ENCODE data around the gene KIF1A.

DNA sequence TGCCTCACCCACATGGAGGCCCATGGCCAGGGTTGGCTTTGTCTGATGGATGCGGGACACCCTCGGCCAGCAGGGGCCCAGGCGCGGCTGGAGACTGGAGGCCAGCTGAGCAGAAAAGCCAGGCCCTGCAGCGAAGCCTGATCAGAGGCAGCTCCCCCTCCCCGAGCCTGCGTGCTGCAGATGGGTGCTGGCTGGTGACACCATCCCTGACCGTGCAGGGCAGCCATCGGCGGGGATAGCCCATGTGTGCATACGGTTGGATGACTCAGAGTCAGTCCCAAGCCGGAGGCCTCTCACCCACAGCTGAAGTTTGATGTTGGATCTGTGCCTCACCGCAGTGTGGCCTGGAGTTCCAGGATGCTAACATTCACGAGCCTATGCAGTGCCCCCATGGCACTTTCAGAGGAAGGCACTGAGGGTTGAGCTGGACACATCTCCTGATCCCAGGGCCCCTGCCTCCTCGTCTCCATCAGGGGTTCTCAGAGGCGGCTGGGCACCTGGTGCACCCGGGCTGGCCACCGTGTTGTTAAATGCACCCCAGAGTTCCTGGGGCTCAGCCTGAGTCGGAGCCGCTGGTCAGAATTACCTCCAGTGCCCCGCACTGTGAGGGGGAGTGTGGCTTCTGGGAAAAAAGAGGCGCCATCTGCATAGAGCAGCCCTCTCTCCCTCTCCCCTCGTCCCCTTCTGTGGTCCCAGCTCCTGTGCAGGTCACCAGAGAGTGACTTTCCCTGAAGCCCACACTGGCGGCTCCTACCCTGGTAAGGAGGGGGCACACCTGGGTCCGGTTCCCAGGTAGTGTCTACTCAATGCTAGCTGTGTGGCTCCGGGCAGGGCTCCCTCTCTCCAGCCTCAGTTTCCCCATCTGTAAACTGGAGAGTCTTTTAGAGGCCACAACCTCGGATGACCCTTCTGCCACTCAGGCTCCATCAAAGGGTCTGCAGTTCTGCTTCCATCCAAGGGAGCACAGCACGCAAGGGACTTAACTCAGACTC is 19.4 kb upstream of the KIF1A start:
- TF ChIP-seq, protein P1, sequence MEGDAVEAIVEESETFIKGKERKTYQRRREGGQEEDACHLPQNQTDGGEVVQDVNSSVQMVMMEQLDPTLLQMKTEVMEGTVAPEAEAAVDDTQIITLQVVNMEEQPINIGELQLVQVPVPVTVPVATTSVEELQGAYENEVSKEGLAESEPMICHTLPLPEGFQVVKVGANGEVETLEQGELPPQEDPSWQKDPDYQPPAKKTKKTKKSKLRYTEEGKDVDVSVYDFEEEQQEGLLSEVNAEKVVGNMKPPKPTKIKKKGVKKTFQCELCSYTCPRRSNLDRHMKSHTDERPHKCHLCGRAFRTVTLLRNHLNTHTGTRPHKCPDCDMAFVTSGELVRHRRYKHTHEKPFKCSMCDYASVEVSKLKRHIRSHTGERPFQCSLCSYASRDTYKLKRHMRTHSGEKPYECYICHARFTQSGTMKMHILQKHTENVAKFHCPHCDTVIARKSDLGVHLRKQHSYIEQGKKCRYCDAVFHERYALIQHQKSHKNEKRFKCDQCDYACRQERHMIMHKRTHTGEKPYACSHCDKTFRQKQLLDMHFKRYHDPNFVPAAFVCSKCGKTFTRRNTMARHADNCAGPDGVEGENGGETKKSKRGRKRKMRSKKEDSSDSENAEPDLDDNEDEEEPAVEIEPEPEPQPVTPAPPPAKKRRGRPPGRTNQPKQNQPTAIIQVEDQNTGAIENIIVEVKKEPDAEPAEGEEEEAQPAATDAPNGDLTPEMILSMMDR (IDR thresholded peaks at IDR 0.05; ENCODE audit: low read length), result no peak
- no peak for TF ChIP-seq EZH2 (IDR thresholded peaks at IDR 0.05; ENCODE audit: borderline replicate concordance, low read length)

Data from OCI-LY1 (cell line).